Measurements from ENCODE around the gene MX2.

Gene MX2

GRCh38 chr21:41367301-41367944 lies 5.6 kb downstream of the MX2 start:
- peaks cover 93% of the 10 kb centered on the region for H3K79me2 ChIP-seq (ENCODE audit: control insufficient read depth, insufficient read depth, low read length, unreplicated experiment)
- H3K27ac ChIP-seq (ENCODE audit: low read depth, low read length), result peak overlapping the region; percentile 74
- peaks cover 69% of the 10 kb centered on the region for H3K4me1 ChIP-seq (ENCODE audit: control insufficient read depth, insufficient read depth, low read length, unreplicated experiment)
- no peak overlapping the region for H2AFZ ChIP-seq (ENCODE audit: low read length, unreplicated experiment)
- H3K4me3 ChIP-seq (ENCODE audit: low read depth, low read length), result no peak overlapping the region
- H3K36me3 ChIP-seq (ENCODE audit: insufficient read depth, low read length), result peaks cover 45% of the 10 kb centered on the region
- no peaks in the 10 kb centered on the region for H3K27me3 ChIP-seq (ENCODE audit: insufficient read depth, low read length)

- no peaks in the 10 kb centered on the region for H3K27me3 ChIP-seq (ENCODE audit: insufficient read depth, low read length)
- no peak overlapping the region for H3K4me3 ChIP-seq (ENCODE audit: low read depth, low read length)
- H3K79me2 ChIP-seq (ENCODE audit: control insufficient read depth, insufficient read depth, low read length, unreplicated experiment), result peaks cover 95% of the 10 kb centered on the region
- peak overlapping the region; percentile 74; the same call in 1 of the 2 replicates for H3K27ac ChIP-seq (ENCODE audit: low read depth, low read length)
- H2AFZ ChIP-seq (ENCODE audit: low read length, unreplicated experiment), result no peak overlapping the region
- peaks cover 41% of the 10 kb centered on the region for H3K36me3 ChIP-seq (ENCODE audit: insufficient read depth, low read length)
- peaks cover 65% of the 10 kb centered on the region for H3K4me1 ChIP-seq (ENCODE audit: control insufficient read depth, insufficient read depth, low read length, unreplicated experiment)
These were observed 6.3 kb downstream of the MX2 start for GRCh38 chr21:41367945-41368734.

GRCh38 chr21:41368735-41369104 lies 6.9 kb downstream of the MX2 start:
- Histone ChIP-seq H2AFZ (ENCODE audit: low read length, unreplicated experiment) (no peak overlapping the region), H3K27ac (ENCODE audit: low read depth, low read length) (peak overlapping the region; percentile 29; the same call in 1 of the 2 replicates), H3K36me3 (ENCODE audit: insufficient read depth, low read length) (peaks cover 35% of the 10 kb centered on the region), H3K4me3 (ENCODE audit: low read depth, low read length) (0 out of 2 replicates have a peak overlapping the region, but pooled peaks have one; percentile 2), H3K4me1 (ENCODE audit: control insufficient read depth, insufficient read depth, low read length, unreplicated experiment) (peaks cover 59% of the 10 kb centered on the region), H3K27me3 (ENCODE audit: insufficient read depth, low read length) (no peaks in the 10 kb centered on the region), H3K79me2 (ENCODE audit: control insufficient read depth, insufficient read depth, low read length, unreplicated experiment) (peaks cover 94% of the 10 kb centered on the region)

GRCh38 chr21:41369105-41369919 lies 7.5 kb downstream of the MX2 start:
- Histone ChIP-seq H3K4me3 (ENCODE audit: low read depth, low read length) (0 out of 2 replicates have a peak overlapping the region, but pooled peaks have one; percentile 2), H3K4me1 (ENCODE audit: control insufficient read depth, insufficient read depth, low read length, unreplicated experiment) (peaks cover 53% of the 10 kb centered on the region), H3K27ac (ENCODE audit: low read depth, low read length) (no peak overlapping the region; the same call in 1 of the 2 replicates), H3K27me3 (ENCODE audit: insufficient read depth, low read length) (no peaks in the 10 kb centered on the region), H2AFZ (ENCODE audit: low read length, unreplicated experiment) (no peak overlapping the region), H3K36me3 (ENCODE audit: insufficient read depth, low read length) (peaks cover 30% of the 10 kb centered on the region), H3K79me2 (ENCODE audit: control insufficient read depth, insufficient read depth, low read length, unreplicated experiment) (peaks cover 93% of the 10 kb centered on the region)

- H3K4me3 ChIP-seq (ENCODE audit: low read depth, low read length), result no peak overlapping the region
- no peak overlapping the region for H3K27ac ChIP-seq (ENCODE audit: low read depth, low read length)
- H3K27me3 ChIP-seq (ENCODE audit: insufficient read depth, low read length), result no peaks in the 10 kb centered on the region
- peaks cover 25% of the 10 kb centered on the region for H3K36me3 ChIP-seq (ENCODE audit: insufficient read depth, low read length)
- H2AFZ ChIP-seq (ENCODE audit: low read length, unreplicated experiment), result no peak overlapping the region
- peaks cover 94% of the 10 kb centered on the region for H3K79me2 ChIP-seq (ENCODE audit: control insufficient read depth, insufficient read depth, low read length, unreplicated experiment)
- H3K4me1 ChIP-seq (ENCODE audit: control insufficient read depth, insufficient read depth, low read length, unreplicated experiment), result peaks cover 51% of the 10 kb centered on the region
These were observed 8.4 kb downstream of the MX2 start for GRCh38 chr21:41369920-41370839.

- no peak overlapping the region for H3K27ac ChIP-seq (ENCODE audit: low read depth, low read length)
- no peak overlapping the region for H2AFZ ChIP-seq (ENCODE audit: low read length, unreplicated experiment)
- no peaks in the 10 kb centered on the region for H3K27me3 ChIP-seq (ENCODE audit: insufficient read depth, low read length)
- no peak overlapping the region for H3K4me3 ChIP-seq (ENCODE audit: low read depth, low read length)
- peaks cover 18% of the 10 kb centered on the region; the same call in 1 of the 2 replicates for H3K36me3 ChIP-seq (ENCODE audit: insufficient read depth, low read length)
- peaks cover 45% of the 10 kb centered on the region for H3K4me1 ChIP-seq (ENCODE audit: control insufficient read depth, insufficient read depth, low read length, unreplicated experiment)
- peaks cover 94% of the 10 kb centered on the region for H3K79me2 ChIP-seq (ENCODE audit: control insufficient read depth, insufficient read depth, low read length, unreplicated experiment)
These were observed 9.2 kb downstream of the MX2 start for GRCh38 chr21:41370840-41371684.

- Histone ChIP-seq H3K27me3 (ENCODE audit: insufficient read depth, low read length) (no peaks in the 10 kb centered on the region), H3K79me2 (ENCODE audit: control insufficient read depth, insufficient read depth, low read length, unreplicated experiment) (peaks cover 88% of the 10 kb centered on the region), H3K27ac (ENCODE audit: low read depth, low read length) (no peak overlapping the region), H3K4me3 (ENCODE audit: low read depth, low read length) (no peak overlapping the region), H3K4me1 (ENCODE audit: control insufficient read depth, insufficient read depth, low read length, unreplicated experiment) (peaks cover 40% of the 10 kb centered on the region), H3K36me3 (ENCODE audit: insufficient read depth, low read length) (peaks cover 18% of the 10 kb centered on the region; the same call in 1 of the 2 replicates), H2AFZ (ENCODE audit: low read length, unreplicated experiment) (no peak overlapping the region)
These were observed 9.8 kb downstream of the MX2 start for GRCh38 chr21:41371685-41372030.

GRCh38 chr21:41373253-41373652 lies 11.4 kb downstream of the MX2 start:
- H3K79me2 ChIP-seq (ENCODE audit: control insufficient read depth, insufficient read depth, low read length, unreplicated experiment), result peaks cover 72% of the 10 kb centered on the region
- peaks cover 24% of the 10 kb centered on the region for H3K4me1 ChIP-seq (ENCODE audit: control insufficient read depth, insufficient read depth, low read length, unreplicated experiment)
- H2AFZ ChIP-seq (ENCODE audit: low read length, unreplicated experiment), result no peak overlapping the region
- H3K27me3 ChIP-seq (ENCODE audit: insufficient read depth, low read length), result no peaks in the 10 kb centered on the region
- H3K27ac ChIP-seq (ENCODE audit: low read depth, low read length), result no peak overlapping the region
- no peak overlapping the region for H3K4me3 ChIP-seq (ENCODE audit: low read depth, low read length)
- peaks cover 19% of the 10 kb centered on the region; the same call in 1 of the 2 replicates for H3K36me3 ChIP-seq (ENCODE audit: insufficient read depth, low read length)

GRCh38 chr21:41373763-41374162 lies 11.9 kb downstream of the MX2 start:
- Histone ChIP-seq H3K27ac (ENCODE audit: low read depth, low read length) (no peak overlapping the region), H3K4me3 (ENCODE audit: low read depth, low read length) (no peak overlapping the region), H3K36me3 (ENCODE audit: insufficient read depth, low read length) (peaks cover 24% of the 10 kb centered on the region), H2AFZ (ENCODE audit: low read length, unreplicated experiment) (no peak overlapping the region), H3K79me2 (ENCODE audit: control insufficient read depth, insufficient read depth, low read length, unreplicated experiment) (peaks cover 67% of the 10 kb centered on the region), H3K27me3 (ENCODE audit: insufficient read depth, low read length) (no peaks in the 10 kb centered on the region), H3K4me1 (ENCODE audit: control insufficient read depth, insufficient read depth, low read length, unreplicated experiment) (peaks cover 19% of the 10 kb centered on the region)

All from ACC112 (cell line).